ENCODE data around the gene STMN1. TPM values are rescaled to one million over a fixed set of nuclear protein-coding genes. Genes with fewer than 3 reads are reported as not detected.

The STMN1 gene
- total RNA-seq, 4 donors from 2014 or later, result 79.2 to 140 (median 105) TPM

- peaks cover 0 to 15% (median 0%) of the 10 kb centered on the region in 3 donors for H3K36me3 ChIP-seq
- H3K27ac ChIP-seq, result peak overlapping the region; percentile 66 to 95 (median 88)
- TF ChIP-seq POLR2A (IDR thresholded peaks at IDR 0.05), result no peak
- TF ChIP-seq, protein P1, sequence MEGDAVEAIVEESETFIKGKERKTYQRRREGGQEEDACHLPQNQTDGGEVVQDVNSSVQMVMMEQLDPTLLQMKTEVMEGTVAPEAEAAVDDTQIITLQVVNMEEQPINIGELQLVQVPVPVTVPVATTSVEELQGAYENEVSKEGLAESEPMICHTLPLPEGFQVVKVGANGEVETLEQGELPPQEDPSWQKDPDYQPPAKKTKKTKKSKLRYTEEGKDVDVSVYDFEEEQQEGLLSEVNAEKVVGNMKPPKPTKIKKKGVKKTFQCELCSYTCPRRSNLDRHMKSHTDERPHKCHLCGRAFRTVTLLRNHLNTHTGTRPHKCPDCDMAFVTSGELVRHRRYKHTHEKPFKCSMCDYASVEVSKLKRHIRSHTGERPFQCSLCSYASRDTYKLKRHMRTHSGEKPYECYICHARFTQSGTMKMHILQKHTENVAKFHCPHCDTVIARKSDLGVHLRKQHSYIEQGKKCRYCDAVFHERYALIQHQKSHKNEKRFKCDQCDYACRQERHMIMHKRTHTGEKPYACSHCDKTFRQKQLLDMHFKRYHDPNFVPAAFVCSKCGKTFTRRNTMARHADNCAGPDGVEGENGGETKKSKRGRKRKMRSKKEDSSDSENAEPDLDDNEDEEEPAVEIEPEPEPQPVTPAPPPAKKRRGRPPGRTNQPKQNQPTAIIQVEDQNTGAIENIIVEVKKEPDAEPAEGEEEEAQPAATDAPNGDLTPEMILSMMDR (IDR thresholded peaks at IDR 0.05), result no peak
- no peak for TF ChIP-seq EP300 (IDR thresholded peaks at IDR 0.05)
- peaks cover 0 to 53% (median 26%) of the 10 kb centered on the region in 4 donors for H3K4me1 ChIP-seq
- H3K27me3 ChIP-seq, result no peaks in the 10 kb centered on the region
- WGBS, 2 donors, result 97 to 98% methylated on average over 3 of the region's 3 CpGs
- H3K9me3 ChIP-seq, result no peaks in the 10 kb centered on the region
- H3K4me3 ChIP-seq, result peak overlapping the region; percentile 62 to 93 (median 86)
- no peak for DNase-seq (ENCODE audit: low spot score in 2 of 2)
Observed at GRCh38 chr1:25874209-25874608, 32.0 kb downstream of the STMN1 start.

- Histone ChIP-seq H3K27ac (peak overlapping the region in 3 of 4 donors; percentile 1 to 38 (median 30)), H3K36me3 (peaks cover 0 to 25% (median 0%) of the 10 kb centered on the region in 3 donors), H3K4me1 (peaks cover 0 to 53% (median 26%) of the 10 kb centered on the region in 4 donors), H3K9me3 (no peaks in the 10 kb centered on the region), H3K4me3 (no peak overlapping the region), H3K27me3 (no peaks in the 10 kb centered on the region)
- no peak for DNase-seq (ENCODE audit: low spot score in 2 of 2)
- WGBS, 2 donors, result 63 to 76% methylated on average over 3 of the region's 3 CpGs
- TF ChIP-seq, protein P1 (IDR thresholded peaks at IDR 0.05), result no peak
- TF ChIP-seq POLR2A (IDR thresholded peaks at IDR 0.05), result no peak
- no peak for TF ChIP-seq EP300 (IDR thresholded peaks at IDR 0.05)
Observed at GRCh38 chr1:25873120-25873519, 33.1 kb downstream of the STMN1 start.

DNA sequence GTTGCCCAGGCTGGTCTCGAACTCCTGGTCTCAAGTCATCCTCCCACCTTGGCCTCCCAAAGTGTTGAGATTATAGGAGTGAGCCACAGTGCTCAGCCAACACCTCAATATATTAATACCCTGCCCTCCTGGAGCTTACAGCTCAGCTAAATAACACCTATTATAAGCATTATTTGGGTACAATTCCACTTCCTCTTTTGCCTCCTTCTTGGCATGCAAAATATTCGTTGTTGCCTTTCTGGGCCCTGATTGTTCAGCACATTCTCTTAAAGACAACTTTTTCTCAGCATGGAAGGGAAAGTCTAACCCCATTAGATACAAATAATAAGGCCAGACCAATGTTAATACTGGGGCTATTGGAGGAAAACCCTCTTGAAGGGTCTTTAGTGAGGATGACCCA, 33.5 kb downstream of the STMN1 start:
- H3K4me3 ChIP-seq, result no peak overlapping the region
- no peak for TF ChIP-seq POLR2A (IDR thresholded peaks at IDR 0.05)
- no peak for TF ChIP-seq EP300 (IDR thresholded peaks at IDR 0.05)
- TF ChIP-seq, protein P1 (IDR thresholded peaks at IDR 0.05), result no peak
- no peak for DNase-seq (ENCODE audit: low spot score in 2 of 2)
- peak overlapping the region in 3 of 4 donors; percentile 1 to 38 (median 30) for H3K27ac ChIP-seq
- no peaks in the 10 kb centered on the region for H3K27me3 ChIP-seq
- 54 to 55% methylated on average over 2 of the region's 2 CpGs for WGBS, 2 donors
- peaks cover 0 to 29% (median 0%) of the 10 kb centered on the region in 3 donors for H3K36me3 ChIP-seq
- no peaks in the 10 kb centered on the region for H3K9me3 ChIP-seq
- H3K4me1 ChIP-seq, result peaks cover 0 to 53% (median 26%) of the 10 kb centered on the region in 4 donors

DNA sequence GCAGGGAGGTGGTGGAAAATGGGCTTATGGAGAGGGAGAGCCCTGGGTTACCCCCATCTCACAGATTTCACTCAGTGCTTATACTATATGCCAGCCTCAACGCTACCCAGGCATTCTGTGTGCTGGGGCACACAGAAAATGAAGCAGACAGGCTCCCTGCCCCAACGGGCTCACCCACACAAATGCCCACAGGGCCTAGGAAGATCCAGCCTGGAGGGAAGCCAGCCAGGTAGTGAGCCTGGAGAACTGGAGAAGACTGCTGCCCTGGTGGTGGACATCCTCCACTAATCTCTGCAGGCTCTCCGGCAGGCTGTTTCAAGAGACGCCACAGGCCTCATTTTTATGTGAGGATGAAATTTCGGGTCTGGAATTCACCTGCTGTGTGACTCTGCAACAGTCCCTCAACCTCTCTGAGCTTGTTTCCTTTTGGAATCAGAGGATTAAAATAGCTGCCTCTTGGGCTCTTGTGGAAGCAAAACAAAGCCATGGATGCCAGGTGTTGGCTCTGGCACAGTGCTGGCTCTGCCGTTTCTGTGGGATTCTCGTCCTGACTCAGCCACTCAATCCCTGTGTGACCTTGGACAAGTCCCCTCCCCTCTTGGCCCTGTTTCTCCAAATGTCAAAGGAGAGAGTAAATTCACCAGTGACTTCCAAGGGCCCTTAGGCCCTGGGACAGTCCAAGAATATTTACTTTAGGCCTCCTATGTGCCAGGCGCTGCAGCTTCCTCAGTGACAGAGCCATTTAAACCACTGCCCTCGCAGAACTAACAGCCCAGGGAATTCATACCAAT, 34.3 kb downstream of the STMN1 start:
- 72 to 76% methylated on average over 6 to 9 of the region's 9 CpGs for WGBS, 2 donors
- H3K36me3 ChIP-seq, result peaks cover 0 to 30% (median 0%) of the 10 kb centered on the region in 3 donors
- no peaks in the 10 kb centered on the region for H3K9me3 ChIP-seq
- H3K4me3 ChIP-seq, result no peak overlapping the region
- H3K27me3 ChIP-seq, result no peaks in the 10 kb centered on the region
- no peak for DNase-seq (ENCODE audit: low spot score in 2 of 2)
- TF ChIP-seq EP300 (IDR thresholded peaks at IDR 0.05) (no peak), POLR2A (IDR thresholded peaks at IDR 0.05) (no peak)
- TF ChIP-seq, protein P1 (IDR thresholded peaks at IDR 0.05), result no peak
- peaks cover 0 to 53% (median 26%) of the 10 kb centered on the region in 4 donors for H3K4me1 ChIP-seq
- H3K27ac ChIP-seq, result peak overlapping the region in 2 of 4 donors; percentile 20 to 25

GRCh38 chr1:25871086-25871703, 35.0 kb downstream of the STMN1 start:
- peaks cover 0 to 30% (median 0%) of the 10 kb centered on the region in 3 donors for H3K36me3 ChIP-seq
- peak overlapping the region in 2 of 4 donors; percentile 20 to 25 for H3K27ac ChIP-seq
- DNase-seq (ENCODE audit: low spot score in 2 of 2), result no peak
- no peaks in the 10 kb centered on the region for H3K9me3 ChIP-seq
- H3K4me1 ChIP-seq, result peaks cover 0 to 49% (median 26%) of the 10 kb centered on the region in 4 donors
- no peak overlapping the region for H3K4me3 ChIP-seq
- 19 to 28% methylated on average over 5 of the region's 5 CpGs for WGBS, 2 donors
- TF ChIP-seq, protein P1 (IDR thresholded peaks at IDR 0.05), result no peak
- TF ChIP-seq EP300 (IDR thresholded peaks at IDR 0.05) (no peak), POLR2A (IDR thresholded peaks at IDR 0.05) (no peak)
- H3K27me3 ChIP-seq, result no peaks in the 10 kb centered on the region
